ENCODE results near the gene PJVK.

GRCh38 chr2:178409261-178409660 lies 41.9 kb upstream of the PJVK start:
- TF ChIP-seq PRDM15 (CRISPR knock-in tag; IDR thresholded peaks at IDR 0.05) = no peak
- no peak for TF ChIP-seq RELA (IDR thresholded peaks at IDR 0.05; ENCODE audit: borderline replicate concordance, partially characterized antibody)
- no peak for TF ChIP-seq NR2C2 (IDR thresholded peaks at IDR 0.05; ENCODE audit: borderline replicate concordance, control insufficient read depth, insufficient read length, low read depth)
- no peak for TF ChIP-seq POLR2A (IDR thresholded peaks at IDR 0.05; ENCODE audit: low read depth, low read length)
- no peak for TF ChIP-seq CTCF (IDR thresholded peaks at IDR 0.05 in 2 of 3, conservative IDR thresholded peaks at IDR 0.05 in 1 of 3; ENCODE audit: control insufficient read depth in 2 of 3, extremely low read depth in 1 of 3, insufficient read depth in 1 of 3, low read depth in 3 of 3, low read length in 3 of 3)
- no peak for TF ChIP-seq MAX (IDR thresholded peaks at IDR 0.05; ENCODE audit: low read depth, low read length)
- TF ChIP-seq SUZ12 (IDR thresholded peaks at IDR 0.05; ENCODE audit: unreplicated experiment) = no peak
- no peak for TF ChIP-seq SP1 (IDR thresholded peaks at IDR 0.05; ENCODE audit: low read depth, low read length)
- no peak for TF ChIP-seq ZNF687 (IDR thresholded peaks at IDR 0.05)
